GM23248 (cell line): ENCODE results near the gene CNTNAP5.

Experiments
- EZH2 ChIP-seq: fragments of 200-600 bp; sonication (generic); IDR thresholded peaks from 2 replicates; pipeline ENCODE4 v1.6.1; 2018; ENCODE audit warnings: antibody characterized with exemption, mild to moderate bottlenecking; ENCODE audit not compliant: insufficient read depth, poor library complexity, severe bottlenecking
- EZH2phosphoT487 ChIP-seq: fragments of 200-600 bp; sonication (generic); IDR thresholded peaks from 2 replicates; pipeline ENCODE4 v1.6.1; 2018; ENCODE audit warnings: antibody characterized with exemption, moderate library complexity, mild to moderate bottlenecking, low read depth; ENCODE audit not compliant: insufficient read depth

DNA sequence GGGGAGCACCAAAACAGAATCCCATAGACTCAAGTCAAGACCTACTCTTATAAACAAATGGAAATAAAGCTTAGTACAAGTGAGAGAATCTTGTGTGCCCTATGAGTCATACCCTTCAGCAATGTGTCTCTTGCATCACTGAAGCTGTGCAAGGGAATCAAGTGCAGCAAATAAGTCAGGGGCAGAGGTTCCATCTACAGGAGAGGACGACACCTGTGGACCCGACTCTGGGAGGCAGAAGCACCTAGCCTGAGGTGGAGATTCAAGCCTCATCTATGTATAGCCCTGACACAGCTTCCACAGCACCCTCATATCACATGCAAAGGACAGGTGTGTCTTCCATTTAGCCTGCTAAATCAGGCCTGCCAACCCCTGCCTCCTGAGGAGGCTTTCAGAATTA, 298.2 kb downstream of the CNTNAP5 start:
- no peak for TF ChIP-seq EZH2phosphoT487
- TF ChIP-seq EZH2 = no peak
